ENCODE data around the gene RAB7A.

GRCh38 chr3:128734523-128735189, 8.7 kb downstream of the RAB7A start:
- no peak for TF ChIP-seq POLR2A (IDR thresholded peaks at IDR 0.05)
- TF ChIP-seq, protein P1, sequence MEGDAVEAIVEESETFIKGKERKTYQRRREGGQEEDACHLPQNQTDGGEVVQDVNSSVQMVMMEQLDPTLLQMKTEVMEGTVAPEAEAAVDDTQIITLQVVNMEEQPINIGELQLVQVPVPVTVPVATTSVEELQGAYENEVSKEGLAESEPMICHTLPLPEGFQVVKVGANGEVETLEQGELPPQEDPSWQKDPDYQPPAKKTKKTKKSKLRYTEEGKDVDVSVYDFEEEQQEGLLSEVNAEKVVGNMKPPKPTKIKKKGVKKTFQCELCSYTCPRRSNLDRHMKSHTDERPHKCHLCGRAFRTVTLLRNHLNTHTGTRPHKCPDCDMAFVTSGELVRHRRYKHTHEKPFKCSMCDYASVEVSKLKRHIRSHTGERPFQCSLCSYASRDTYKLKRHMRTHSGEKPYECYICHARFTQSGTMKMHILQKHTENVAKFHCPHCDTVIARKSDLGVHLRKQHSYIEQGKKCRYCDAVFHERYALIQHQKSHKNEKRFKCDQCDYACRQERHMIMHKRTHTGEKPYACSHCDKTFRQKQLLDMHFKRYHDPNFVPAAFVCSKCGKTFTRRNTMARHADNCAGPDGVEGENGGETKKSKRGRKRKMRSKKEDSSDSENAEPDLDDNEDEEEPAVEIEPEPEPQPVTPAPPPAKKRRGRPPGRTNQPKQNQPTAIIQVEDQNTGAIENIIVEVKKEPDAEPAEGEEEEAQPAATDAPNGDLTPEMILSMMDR (IDR thresholded peaks at IDR 0.05), result no peak

Data from thyroid gland (tissue), 4 donors.